ENCODE results near the gene SFI1. TPM values are rescaled to one million over a fixed set of nuclear protein-coding genes. Genes with fewer than 3 reads are reported as not detected.
"Not testable (repeated sequence)": the region's sequence is repeated elsewhere in the genome, so short reads cannot be mapped to it uniquely, and the experiment has no call there.

The SFI1 gene
- total RNA-seq, 3 donors from 2014 or later (not counting 1 experiment from before 2014, with no cell fraction given), result 208 to 225 (median 217) TPM

- Histone ChIP-seq H3K36me3 (ENCODE audit: control insufficient read depth, insufficient read depth, low read length) (peaks cover 5% of the 10 kb centered on the region), H3K4me3 (ENCODE audit: low read length) (no peak overlapping the region), H3K4me1 (ENCODE audit: control insufficient read depth, insufficient read depth, low read length) (no peaks in the 10 kb centered on the region), H3K9me3 (ENCODE audit: control insufficient read depth, insufficient read depth, low read length) (no peaks in the 10 kb centered on the region), H3K27me3 (ENCODE audit: control insufficient read depth, insufficient read depth, low read length) (no peaks in the 10 kb centered on the region), H3K27ac (ENCODE audit: low read length) (no peak overlapping the region)
- Mint-ChIP-seq H3K9me3 (no peaks in the 10 kb centered on the region), H3K36me3 (no peaks in the 10 kb centered on the region), H3K4me1 (peaks cover 0 to 12% of the 10 kb centered on the region in 2 donors), H3K4me3 (no peak overlapping the region), H3K27me3 (ENCODE audit: low read depth in 2 of 2) (no peaks in the 10 kb centered on the region), H3K27ac (no peak overlapping the region)
- ATAC-seq (no peak), DNase-seq (no peak)
- 86% methylated on average over 7 of the region's 9 CpGs for WGBS (ENCODE audit: insufficient coverage)
- intact Hi-C loops (cut with micrococcal nuclease), result no loop called here
- TF ChIP-seq CTCF (IDR thresholded peaks at IDR 0.05), result no peak
These were observed 156.8 kb downstream of the SFI1 start for GRCh38 chr22:31652911-31653684.

GRCh38 chr22:31653944-31654343 lies 157.6 kb downstream of the SFI1 start:
- Histone ChIP-seq H3K4me1 (ENCODE audit: control insufficient read depth, insufficient read depth, low read length) (no peaks in the 10 kb centered on the region), H3K9me3 (ENCODE audit: control insufficient read depth, insufficient read depth, low read length) (no peaks in the 10 kb centered on the region), H3K36me3 (ENCODE audit: control insufficient read depth, insufficient read depth, low read length) (peaks cover 3% of the 10 kb centered on the region), H3K27ac (ENCODE audit: low read length) (no peak overlapping the region), H3K4me3 (ENCODE audit: low read length) (no peak overlapping the region), H3K27me3 (ENCODE audit: control insufficient read depth, insufficient read depth, low read length) (no peaks in the 10 kb centered on the region)
- 71% methylated on average over 2 of the region's 2 CpGs for WGBS (ENCODE audit: insufficient coverage)
- Mint-ChIP-seq H3K36me3 (no peaks in the 10 kb centered on the region), H3K9me3 (no peaks in the 10 kb centered on the region), H3K4me3 (no peak overlapping the region), H3K27me3 (ENCODE audit: low read depth in 2 of 2) (no peaks in the 10 kb centered on the region), H3K27ac (no peak overlapping the region), H3K4me1 (peaks cover 0 to 12% of the 10 kb centered on the region in 2 donors)
- TF ChIP-seq CTCF (IDR thresholded peaks at IDR 0.05), result no peak
- DNase-seq, result no peak
- intact Hi-C loops (cut with micrococcal nuclease), result no loop called here
- no peak for ATAC-seq

- Mint-ChIP-seq H3K27me3 (ENCODE audit: low read depth in 2 of 2) (no peaks in the 10 kb centered on the region), H3K36me3 (no peaks in the 10 kb centered on the region), H3K9me3 (no peaks in the 10 kb centered on the region), H3K4me3 (no peak overlapping the region), H3K27ac (no peak overlapping the region), H3K4me1 (peaks cover 0 to 16% of the 10 kb centered on the region in 2 donors)
- Histone ChIP-seq H3K36me3 (ENCODE audit: control insufficient read depth, insufficient read depth, low read length) (no peaks in the 10 kb centered on the region), H3K27me3 (ENCODE audit: control insufficient read depth, insufficient read depth, low read length) (no peaks in the 10 kb centered on the region), H3K4me1 (ENCODE audit: control insufficient read depth, insufficient read depth, low read length) (no peaks in the 10 kb centered on the region), H3K27ac (ENCODE audit: low read length) (no peak overlapping the region), H3K9me3 (ENCODE audit: control insufficient read depth, insufficient read depth, low read length) (no peaks in the 10 kb centered on the region), H3K4me3 (ENCODE audit: low read length) (no peak overlapping the region)
- DNase-seq (no peak), ATAC-seq (no peak)
- intact Hi-C loops (cut with micrococcal nuclease), result no loop called here
- no peak for TF ChIP-seq CTCF (IDR thresholded peaks at IDR 0.05)
- whole genome bisulfite sequencing (ENCODE audit: insufficient coverage), result 93% methylated on average over 4 of the region's 5 CpGs
These were observed 158.1 kb downstream of the SFI1 start for GRCh38 chr22:31654408-31654807.

- ATAC-seq, result no peak
- Histone ChIP-seq H3K27me3 (ENCODE audit: control insufficient read depth, insufficient read depth, low read length) (no peaks in the 10 kb centered on the region), H3K36me3 (ENCODE audit: control insufficient read depth, insufficient read depth, low read length) (no peaks in the 10 kb centered on the region), H3K9me3 (ENCODE audit: control insufficient read depth, insufficient read depth, low read length) (no peaks in the 10 kb centered on the region), H3K27ac (ENCODE audit: low read length) (no peak overlapping the region), H3K4me1 (ENCODE audit: control insufficient read depth, insufficient read depth, low read length) (peaks cover 22% of the 10 kb centered on the region), H3K4me3 (ENCODE audit: low read length) (no peak overlapping the region)
- intact Hi-C loops (cut with micrococcal nuclease), result no loop called here
- H3K9me3 Mint-ChIP-seq, result no peaks in the 10 kb centered on the region
- H3K27ac Mint-ChIP-seq, result no peak overlapping the region
- no peak overlapping the region for H3K4me3 Mint-ChIP-seq
- no peaks in the 10 kb centered on the region for H3K36me3 Mint-ChIP-seq
- TF ChIP-seq CTCF (IDR thresholded peaks at IDR 0.05), result no peak
- DNase-seq, result no peak
- H3K4me1 Mint-ChIP-seq, result peaks cover 20 to 31% of the 10 kb centered on the region in 2 donors
- H3K27me3 Mint-ChIP-seq (ENCODE audit: low read depth in 2 of 2), result no peaks in the 10 kb centered on the region
- WGBS (ENCODE audit: insufficient coverage), result 92% methylated on average over 2 of the region's 7 CpGs
These were observed 162.9 kb downstream of the SFI1 start for GRCh38 chr22:31659246-31659645.

GRCh38 chr22:31660860-31661341 lies 164.6 kb downstream of the SFI1 start:
- peaks cover 25 to 29% of the 10 kb centered on the region in 2 donors for H3K4me1 Mint-ChIP-seq
- 59% methylated on average over 10 of the region's 10 CpGs for WGBS (ENCODE audit: insufficient coverage)

More at GRCh38 chr22:31660860-31661341, 164.6 kb downstream of the SFI1 start:
- Mint-ChIP-seq H3K4me3 (peak overlapping the region; percentile 100), H3K27ac (peak overlapping the region; percentile 98 to 99)
- H3K9me3 ChIP-seq (ENCODE audit: control insufficient read depth, insufficient read depth, low read length); ATAC-seq; H3K36me3 ChIP-seq (ENCODE audit: control insufficient read depth, insufficient read depth, low read length); H3K36me3 Mint-ChIP-seq; intact Hi-C loops (cut with micrococcal nuclease); H3K9me3 Mint-ChIP-seq; H3K27me3 Mint-ChIP-seq (ENCODE audit: low read depth in 2 of 2); H3K4me3 ChIP-seq (ENCODE audit: low read length); H3K27ac ChIP-seq (ENCODE audit: low read length); H3K27me3 ChIP-seq (ENCODE audit: control insufficient read depth, insufficient read depth, low read length): not testable (repeated sequence)
- peaks cover 28% of the 10 kb centered on the region for H3K4me1 ChIP-seq (ENCODE audit: control insufficient read depth, insufficient read depth, low read length)
- peak in 1 of 2 donors; percentile 20 for DNase-seq

Data from natural killer cell (primary cell).